Lower leg skin (tissue), 4 donors: ENCODE data around the gene KRT39. TPM values are rescaled to one million over a fixed set of nuclear protein-coding genes. Genes with fewer than 3 reads are reported as not detected.
A peak's percentile ranks its signal among the peaks of the same experiment; 100 is the strongest.
"Not testable (repeated sequence)": the region's sequence is repeated elsewhere in the genome, so short reads cannot be mapped to it uniquely, and the experiment has no call there.

Experiments
- DNase-seq, 2 donors: peaks; one replicate each; pipeline ENCODE4 v3.0.0-alpha.2; 2019; ENCODE audit warnings: low spot score in 2 of 2
- H3K4me3 ChIP-seq: fragments of 200-600 bp; sonication (generic); 2 replicates; pipeline ENCODE4 v1.5.1; 2017; ENCODE audit warnings: mild to moderate bottlenecking, low read depth; ENCODE audit not compliant: poor library complexity, severe bottlenecking
- CTCF ChIP-seq, 3 donors: fragments of 450-650 bp; IDR thresholded peaks; one replicate each; pipeline ENCODE4 v1.5.1; 2016; ENCODE audit warnings: antibody characterized with exemption in 3 of 3, mild to moderate bottlenecking in 3 of 3, moderate library complexity in 2 of 3
- POLR2A ChIP-seq, 2 donors: fragments of 450-650 bp; IDR thresholded peaks; one replicate each; pipeline ENCODE4 v1.6.1; 2016 to 2017; ENCODE audit warnings: antibody characterized with exemption in 2 of 2, mild to moderate bottlenecking in 1 of 2, moderate library complexity in 1 of 2
- WGBS, 2 donors: methylation state at CpG; one replicate each; pipeline ENCODE4 v1.1.5; 2018; 5-methylcytosine and 5-hydroxymethylcytosine counted together
- intact Hi-C: fragments of 100-400 bp; cut with DNase I; formaldehyde crosslinking; loops from one replicate; pipeline ENCODE4 v1.15.0; 2023; ENCODE audit warnings: low total_unique reads
- total RNA-seq, 4 donors: library from RNA; depleted of rRNA; stranded (reverse); fragments of >200 nt; gene quantifications; one replicate each; pipeline ENCODE4 v1.1.0, GENCODE V29; 2016

The KRT39 gene
- total RNA-seq, 4 donors from 2014 or later, result 0.51 to 8.8 TPM; not detected in 2

- no peak for DNase-seq
- intact Hi-C loops, result no loop called here
- TF ChIP-seq CTCF (IDR thresholded peaks at IDR 0.05) (no peak), POLR2A (IDR thresholded peaks at IDR 0.05) (no peak)
- no peak overlapping the region for H3K4me3 ChIP-seq
- 43 to 54% methylated on average over 8 of the region's 8 CpGs for WGBS, 2 donors
These were observed 40.4 kb downstream of the KRT39 start for GRCh38 chr17:40926341-40926740.

GRCh38 chr17:40922239-40922638 lies 44.5 kb downstream of the KRT39 start:
- 14 to 17% methylated on average over 2 of the region's 2 CpGs for WGBS, 2 donors
- peak; percentile 78 to 92 for DNase-seq

GRCh38 chr17:40921026-40921425 lies 45.7 kb downstream of the KRT39 start:
- no peak for DNase-seq
- WGBS, 2 donors, result 54 to 77% methylated on average over 2 of the region's 2 CpGs
- TF ChIP-seq CTCF (IDR thresholded peaks at IDR 0.05), result no peak
- H3K4me3 ChIP-seq, result no peak overlapping the region
- intact Hi-C loops, result no loop called here

More at GRCh38 chr17:40922239-40922638, 44.5 kb downstream of the KRT39 start:
- TF ChIP-seq CTCF (IDR thresholded peaks at IDR 0.05) (no peak), POLR2A (IDR thresholded peaks at IDR 0.05) (no peak)
- no peak overlapping the region for H3K4me3 ChIP-seq
- intact Hi-C loops, result no loop called here

- H3K4me3 ChIP-seq, intact Hi-C loops, DNase-seq: not testable (repeated sequence)
- 96 to 98% methylated on average over 2 of the region's 2 CpGs for WGBS, 2 donors
These were observed 49.6 kb downstream of the KRT39 start for GRCh38 chr17:40917116-40917515.

- 0 to 41% methylated on average over 1 of the region's 1 CpG for WGBS, 2 donors
- no peak for TF ChIP-seq CTCF (IDR thresholded peaks at IDR 0.05)
- no peak for TF ChIP-seq POLR2A (IDR thresholded peaks at IDR 0.05)
- H3K4me3 ChIP-seq, result no peak overlapping the region
- intact Hi-C loops, result no loop called here
- DNase-seq, result no peak
These were observed 50.4 kb downstream of the KRT39 start for GRCh38 chr17:40916366-40916765.

GRCh38 chr17:40915721-40916256 lies 51.0 kb downstream of the KRT39 start:
- WGBS, 2 donors, result 48 to 52% methylated on average over 2 of the region's 2 CpGs
- intact Hi-C loops, result no loop called here
- TF ChIP-seq POLR2A (IDR thresholded peaks at IDR 0.05) (no peak), CTCF (IDR thresholded peaks at IDR 0.05) (no peak)

More at GRCh38 chr17:40915721-40916256, 51.0 kb downstream of the KRT39 start:
- H3K4me3 ChIP-seq, result no peak overlapping the region
- DNase-seq, result no peak
